ENCODE data around the gene COQ10B. TPM values are rescaled to one million over a fixed set of nuclear protein-coding genes. Genes with fewer than 3 reads are reported as not detected.

The COQ10B gene
- total RNA-seq, 1 experiment from 2014 or later, result 34.7 TPM

DNA sequence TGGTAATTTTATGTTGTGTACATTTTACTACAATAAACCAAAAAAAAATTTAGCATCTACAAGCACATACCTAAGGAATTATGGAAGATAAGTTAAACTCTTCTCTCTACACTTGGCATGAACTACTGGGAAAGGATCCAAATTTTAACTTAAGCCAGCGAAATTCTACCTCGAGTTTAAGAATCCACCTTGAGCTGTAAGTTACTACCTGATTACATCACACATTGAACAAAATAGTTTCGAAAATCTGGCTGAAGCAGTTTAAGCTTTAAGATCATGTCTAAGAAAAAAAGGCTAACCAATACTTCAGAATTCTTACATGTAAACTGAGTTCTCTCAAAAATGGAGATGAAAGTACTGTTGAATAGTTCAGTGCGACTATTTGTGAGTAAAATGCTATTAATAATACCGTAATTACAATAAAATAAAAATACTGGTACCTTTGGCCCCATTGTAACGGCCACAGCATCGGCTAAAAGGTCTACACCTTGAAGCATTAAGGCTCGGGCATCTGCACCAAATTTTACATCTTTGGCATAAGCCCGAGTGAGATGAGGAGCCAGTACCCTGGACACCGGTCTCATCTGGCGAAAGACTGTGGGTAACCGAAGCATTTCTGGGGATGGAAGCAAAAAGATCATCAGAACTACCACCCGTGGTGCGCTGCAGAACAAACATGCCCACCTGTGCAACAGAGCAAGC lies 45.0 kb downstream of the COQ10B start:
- in situ Hi-C loops (cut with HindIII; ENCODE audit: low pct_unique_long_range_greater_than_20kb, low sequenced_read_pairs) (no loop called here), intact Hi-C loops (cut with micrococcal nuclease; ENCODE audit: unreplicated experiment) (no loop called here)
- no peak for ATAC-seq
- CTCF ChIA-PET, result no interaction called here
- H3K27me3 ChIP-seq (ENCODE audit: control insufficient read depth, insufficient read depth, low read length), result no peaks in the 10 kb centered on the region
- H3K9me3 ChIP-seq (ENCODE audit: control insufficient read depth, insufficient read depth, low read depth, low read length), result no peaks in the 10 kb centered on the region
- H3K4me3 ChIP-seq (ENCODE audit: low read depth in 2 of 2, low read length in 2 of 2), result peak overlapping the region; percentile 60 to 93
- H3K4me1 ChIP-seq (ENCODE audit: control insufficient read depth, insufficient read depth, low read length), result peaks cover 33% of the 10 kb centered on the region
- DNase-seq (ENCODE audit: low read depth, low spot score), result no peak
- POLR2A ChIA-PET, result interaction anchor here (0.6 kb wide), 1 partner anchor 14 kb away, joined by 6 read pairs; no protein-coding TSS in a partner anchor
- peaks cover 74% of the 10 kb centered on the region for H3K36me3 ChIP-seq (ENCODE audit: control insufficient read depth, insufficient read depth, low read length)
- BruUV-seq (replicated peaks), result TSS peak; percentile 75
- H3K27ac ChIP-seq (ENCODE audit: low read length), result peak overlapping the region; percentile 96
- TF ChIP-seq TCF7L2 (IDR thresholded peaks at IDR 0.05; ENCODE audit: low read depth, low read length) (no peak), SIN3A (IDR thresholded peaks at IDR 0.05; ENCODE audit: borderline replicate concordance, insufficient read depth, low read depth, low read length) (no peak), POLR2AphosphoS5 (IDR thresholded peaks at IDR 0.05; ENCODE audit: low read depth, low read length) (no peak)
- TF ChIP-seq, protein P1, sequence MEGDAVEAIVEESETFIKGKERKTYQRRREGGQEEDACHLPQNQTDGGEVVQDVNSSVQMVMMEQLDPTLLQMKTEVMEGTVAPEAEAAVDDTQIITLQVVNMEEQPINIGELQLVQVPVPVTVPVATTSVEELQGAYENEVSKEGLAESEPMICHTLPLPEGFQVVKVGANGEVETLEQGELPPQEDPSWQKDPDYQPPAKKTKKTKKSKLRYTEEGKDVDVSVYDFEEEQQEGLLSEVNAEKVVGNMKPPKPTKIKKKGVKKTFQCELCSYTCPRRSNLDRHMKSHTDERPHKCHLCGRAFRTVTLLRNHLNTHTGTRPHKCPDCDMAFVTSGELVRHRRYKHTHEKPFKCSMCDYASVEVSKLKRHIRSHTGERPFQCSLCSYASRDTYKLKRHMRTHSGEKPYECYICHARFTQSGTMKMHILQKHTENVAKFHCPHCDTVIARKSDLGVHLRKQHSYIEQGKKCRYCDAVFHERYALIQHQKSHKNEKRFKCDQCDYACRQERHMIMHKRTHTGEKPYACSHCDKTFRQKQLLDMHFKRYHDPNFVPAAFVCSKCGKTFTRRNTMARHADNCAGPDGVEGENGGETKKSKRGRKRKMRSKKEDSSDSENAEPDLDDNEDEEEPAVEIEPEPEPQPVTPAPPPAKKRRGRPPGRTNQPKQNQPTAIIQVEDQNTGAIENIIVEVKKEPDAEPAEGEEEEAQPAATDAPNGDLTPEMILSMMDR (IDR thresholded peaks at IDR 0.05), result no peak
- TF ChIP-seq, protein P2, sequence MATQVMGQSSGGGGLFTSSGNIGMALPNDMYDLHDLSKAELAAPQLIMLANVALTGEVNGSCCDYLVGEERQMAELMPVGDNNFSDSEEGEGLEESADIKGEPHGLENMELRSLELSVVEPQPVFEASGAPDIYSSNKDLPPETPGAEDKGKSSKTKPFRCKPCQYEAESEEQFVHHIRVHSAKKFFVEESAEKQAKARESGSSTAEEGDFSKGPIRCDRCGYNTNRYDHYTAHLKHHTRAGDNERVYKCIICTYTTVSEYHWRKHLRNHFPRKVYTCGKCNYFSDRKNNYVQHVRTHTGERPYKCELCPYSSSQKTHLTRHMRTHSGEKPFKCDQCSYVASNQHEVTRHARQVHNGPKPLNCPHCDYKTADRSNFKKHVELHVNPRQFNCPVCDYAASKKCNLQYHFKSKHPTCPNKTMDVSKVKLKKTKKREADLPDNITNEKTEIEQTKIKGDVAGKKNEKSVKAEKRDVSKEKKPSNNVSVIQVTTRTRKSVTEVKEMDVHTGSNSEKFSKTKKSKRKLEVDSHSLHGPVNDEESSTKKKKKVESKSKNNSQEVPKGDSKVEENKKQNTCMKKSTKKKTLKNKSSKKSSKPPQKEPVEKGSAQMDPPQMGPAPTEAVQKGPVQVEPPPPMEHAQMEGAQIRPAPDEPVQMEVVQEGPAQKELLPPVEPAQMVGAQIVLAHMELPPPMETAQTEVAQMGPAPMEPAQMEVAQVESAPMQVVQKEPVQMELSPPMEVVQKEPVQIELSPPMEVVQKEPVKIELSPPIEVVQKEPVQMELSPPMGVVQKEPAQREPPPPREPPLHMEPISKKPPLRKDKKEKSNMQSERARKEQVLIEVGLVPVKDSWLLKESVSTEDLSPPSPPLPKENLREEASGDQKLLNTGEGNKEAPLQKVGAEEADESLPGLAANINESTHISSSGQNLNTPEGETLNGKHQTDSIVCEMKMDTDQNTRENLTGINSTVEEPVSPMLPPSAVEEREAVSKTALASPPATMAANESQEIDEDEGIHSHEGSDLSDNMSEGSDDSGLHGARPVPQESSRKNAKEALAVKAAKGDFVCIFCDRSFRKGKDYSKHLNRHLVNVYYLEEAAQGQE (IDR thresholded peaks at IDR 0.05; ENCODE audit: insufficient read depth in 1 of 2, low read depth in 2 of 2, low read length in 1 of 2), result no peak

DNA sequence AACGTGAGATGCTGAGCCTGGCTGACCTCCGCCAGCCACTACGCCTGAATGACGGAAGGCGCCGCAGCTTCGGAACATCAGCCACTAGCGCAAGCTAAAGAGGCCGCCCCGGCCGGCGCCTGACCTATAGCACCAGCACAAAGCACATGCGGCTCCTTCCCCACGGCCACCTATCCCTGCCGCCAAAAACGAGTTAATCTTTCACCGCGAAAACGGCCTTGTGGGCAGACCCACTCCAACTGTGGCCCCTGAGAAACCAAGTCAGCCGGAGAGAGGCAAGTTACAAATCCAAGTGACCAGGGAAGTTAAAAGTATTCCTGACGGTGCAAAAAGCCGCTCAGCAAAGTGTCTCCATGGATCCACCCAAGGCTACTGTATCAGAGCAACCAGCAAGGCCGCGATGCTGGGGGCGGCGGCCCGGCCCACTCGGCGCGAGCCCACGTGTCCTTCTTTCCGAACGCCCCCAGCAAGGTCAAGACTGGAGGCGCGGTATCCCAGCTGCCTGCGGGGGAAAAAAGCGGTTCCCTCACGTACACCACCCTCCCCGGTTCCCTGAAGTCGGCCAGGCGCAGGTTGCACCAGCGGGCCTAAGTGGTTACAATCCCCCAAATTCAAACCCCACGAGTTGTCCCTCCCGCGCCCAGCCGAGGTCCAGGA lies 45.7 kb downstream of the COQ10B start:
- ChIA-PET POLR2A (interaction anchor here (0.9 to 1.2 kb wide), 4 partner anchors 8 to 62 kb away, joined by 3 to 7 read pairs (median 4); partner anchors contain the start of gene COQ10B), CTCF (interaction anchor here (1.2 kb wide), 1 partner anchor 206 kb away, joined by 3 read pairs; the partner anchor contains the start of gene MARS2)
- H3K4me3 ChIP-seq (ENCODE audit: low read depth in 2 of 2, low read length in 2 of 2), result peak overlapping the region; percentile 60 to 93
- in situ Hi-C loops (cut with HindIII; ENCODE audit: low pct_unique_long_range_greater_than_20kb, low sequenced_read_pairs) (no loop called here), intact Hi-C loops (cut with micrococcal nuclease; ENCODE audit: unreplicated experiment) (no loop called here)
- DNase-seq (ENCODE audit: low read depth, low spot score) (no peak), ATAC-seq (peak; percentile 40)
- no peaks in the 10 kb centered on the region for H3K9me3 ChIP-seq (ENCODE audit: control insufficient read depth, insufficient read depth, low read depth, low read length)
- peak overlapping the region; percentile 96 for H3K27ac ChIP-seq (ENCODE audit: low read length)
- peaks cover 68% of the 10 kb centered on the region for H3K36me3 ChIP-seq (ENCODE audit: control insufficient read depth, insufficient read depth, low read length)
- H3K4me1 ChIP-seq (ENCODE audit: control insufficient read depth, insufficient read depth, low read length), result peaks cover 33% of the 10 kb centered on the region
- no TSS peak for BruUV-seq (replicated peaks)
- TF ChIP-seq, protein P2 (IDR thresholded peaks at IDR 0.05; ENCODE audit: insufficient read depth in 1 of 2, low read depth in 2 of 2, low read length in 1 of 2), result no peak
- TF ChIP-seq POLR2AphosphoS5 (IDR thresholded peaks at IDR 0.05; ENCODE audit: low read depth, low read length) (no peak), SIN3A (IDR thresholded peaks at IDR 0.05; ENCODE audit: borderline replicate concordance, insufficient read depth, low read depth, low read length) (no peak; the same call in 1 of the 2 replicates), TCF7L2 (IDR thresholded peaks at IDR 0.05; ENCODE audit: low read depth, low read length) (no peak)
- TF ChIP-seq, protein P1 (IDR thresholded peaks at IDR 0.05), result no peak
- no peaks in the 10 kb centered on the region for H3K27me3 ChIP-seq (ENCODE audit: control insufficient read depth, insufficient read depth, low read length)

Data from Panc1 (cell line).